GM19324 (cell line): Measurements from ENCODE around the gene IFI16.
A peak's percentile ranks its signal among the peaks of the same experiment; 100 is the strongest.

Experiments used
- ATAC-seq: cut with Tn5 transposase; IDR thresholded peaks from one replicate; pipeline ENCODE4 v1.9.1; 2021; ENCODE audit warnings: mild to moderate bottlenecking, moderate library complexity; ENCODE audit not compliant: unreplicated experiment, low FRiP score

Gene IFI16

DNA sequence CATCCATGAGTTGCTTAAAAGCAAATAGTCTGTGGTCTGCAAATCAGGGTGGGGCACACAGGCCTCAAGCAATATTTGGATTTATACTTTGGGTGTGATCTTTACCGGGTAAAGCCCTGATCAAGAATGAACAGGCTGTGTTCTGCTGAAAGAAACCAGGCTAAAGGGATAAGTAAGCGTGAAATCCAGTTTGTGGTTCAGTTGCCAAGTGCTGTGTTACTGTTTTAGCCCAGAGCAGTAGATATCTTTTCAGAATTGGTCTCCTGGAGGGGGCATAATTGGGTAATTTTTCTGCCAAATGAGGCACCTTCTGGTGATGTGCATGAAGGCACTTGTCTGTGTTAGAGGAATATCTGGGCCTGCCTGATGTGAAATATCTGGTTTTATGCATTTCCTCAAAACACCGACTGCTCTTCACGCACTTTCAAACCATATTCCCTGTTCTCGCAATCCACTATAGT lies 45.5 kb downstream of the IFI16 start:
- ATAC-seq: no peak

GRCh38 chr1:159056069-159056698 lies 46.5 kb downstream of the IFI16 start:
- no peak for ATAC-seq

DNA sequence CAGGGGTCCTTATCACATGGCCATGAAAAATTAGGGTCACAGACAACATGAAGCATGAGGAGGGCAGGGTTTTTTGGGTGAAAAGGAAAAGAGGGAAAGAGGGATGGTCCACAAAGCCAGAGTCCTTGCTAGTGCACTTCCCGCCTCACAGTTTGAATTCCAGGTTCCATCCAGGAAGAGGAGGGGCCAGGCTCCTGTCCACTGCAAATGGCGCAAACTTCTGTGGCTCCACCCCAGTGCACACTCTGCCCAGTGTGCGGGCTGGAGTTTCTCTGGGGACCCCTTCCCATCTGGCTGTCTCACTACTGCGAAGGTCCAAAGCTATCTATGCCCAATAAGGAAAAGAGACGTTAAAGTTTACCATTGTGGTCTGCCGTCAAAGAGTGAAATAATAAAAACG lies 49.0 kb downstream of the IFI16 start:
- no peak for ATAC-seq

- no peak for ATAC-seq
Observed at GRCh38 chr1:159065106-159065505, 55.4 kb downstream of the IFI16 start.

DNA sequence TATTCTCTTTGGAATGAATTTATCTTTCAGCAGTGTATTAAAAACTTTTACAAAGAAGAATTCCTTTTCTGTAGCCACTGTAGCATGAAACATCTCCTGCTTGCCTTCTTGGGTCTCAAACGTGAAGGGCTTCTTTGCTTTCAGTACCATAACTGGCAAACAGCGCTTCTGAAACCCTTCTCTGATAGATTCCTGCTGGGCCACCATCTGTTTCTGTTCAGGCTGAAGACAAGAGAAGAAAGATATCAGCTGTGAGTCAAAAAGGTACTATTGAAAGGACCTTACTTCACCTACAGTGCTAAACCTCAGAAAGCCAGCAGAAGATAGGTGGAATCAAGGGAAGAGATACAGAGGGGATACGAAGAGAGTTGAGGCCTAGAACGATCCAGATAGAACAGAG lies 56.4 kb downstream of the IFI16 start:
- no peak for ATAC-seq

DNA sequence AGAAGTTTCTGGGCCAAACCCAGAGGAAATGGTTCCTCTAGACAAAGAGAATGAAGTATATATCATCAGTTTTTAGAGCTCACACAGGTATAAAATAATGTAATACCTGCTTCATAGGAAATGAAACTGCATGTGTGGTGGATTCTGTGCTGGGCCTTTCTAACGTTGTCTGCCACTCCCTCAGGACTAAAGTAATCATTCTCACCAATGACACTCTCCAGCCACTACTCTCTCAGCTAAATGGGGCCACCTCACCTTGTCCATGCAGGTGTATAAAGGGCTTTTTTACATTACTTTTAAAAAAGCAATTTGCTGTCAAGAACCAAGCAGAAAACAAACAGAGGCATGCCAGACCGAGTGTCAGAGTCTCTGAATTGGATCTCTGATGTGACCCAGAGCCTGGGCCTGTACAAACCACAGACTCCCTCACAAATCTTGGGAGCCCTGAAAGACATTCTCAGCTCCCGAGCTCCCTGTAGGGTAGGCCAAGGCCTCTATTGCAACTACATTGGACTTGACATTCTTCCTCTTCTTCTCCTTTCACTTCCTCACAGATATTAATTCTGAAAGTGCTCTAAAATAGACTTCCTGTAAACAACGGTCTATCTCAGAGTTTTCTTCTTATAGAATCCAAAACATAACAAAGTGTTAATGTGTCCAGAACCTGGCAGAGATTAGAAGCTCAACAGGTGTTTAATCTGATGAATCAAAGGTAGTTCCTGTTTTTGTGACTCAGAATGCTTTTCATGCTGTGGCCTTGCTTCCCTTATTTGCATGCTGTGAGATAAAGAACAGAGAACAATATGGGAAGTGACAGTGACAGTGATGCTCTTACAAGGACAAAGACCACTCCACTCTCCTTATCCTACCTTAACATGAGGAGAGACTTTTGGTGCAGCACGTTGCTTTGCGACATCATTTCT lies 58.3 kb downstream of the IFI16 start:
- ATAC-seq: peak; percentile 89

DNA sequence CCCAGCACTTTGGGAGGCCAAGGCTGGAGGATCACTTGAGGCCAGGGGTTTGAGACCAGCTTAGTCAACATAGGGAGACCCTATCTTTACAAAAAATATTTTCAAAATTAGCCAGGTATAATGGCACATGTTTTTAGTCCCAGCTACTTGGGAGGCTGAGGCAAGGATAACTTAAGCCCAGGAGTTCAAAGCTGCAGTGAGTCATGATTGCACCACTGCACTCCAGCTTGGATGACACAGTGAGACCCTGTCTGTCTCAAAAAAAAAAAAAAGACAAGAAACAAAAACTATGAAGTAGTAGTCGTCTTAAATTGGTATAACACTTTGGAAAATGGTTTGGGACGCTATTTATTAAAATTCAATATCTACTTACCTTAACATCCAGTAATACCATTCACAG lies 59.2 kb downstream of the IFI16 start:
- no peak for ATAC-seq

DNA sequence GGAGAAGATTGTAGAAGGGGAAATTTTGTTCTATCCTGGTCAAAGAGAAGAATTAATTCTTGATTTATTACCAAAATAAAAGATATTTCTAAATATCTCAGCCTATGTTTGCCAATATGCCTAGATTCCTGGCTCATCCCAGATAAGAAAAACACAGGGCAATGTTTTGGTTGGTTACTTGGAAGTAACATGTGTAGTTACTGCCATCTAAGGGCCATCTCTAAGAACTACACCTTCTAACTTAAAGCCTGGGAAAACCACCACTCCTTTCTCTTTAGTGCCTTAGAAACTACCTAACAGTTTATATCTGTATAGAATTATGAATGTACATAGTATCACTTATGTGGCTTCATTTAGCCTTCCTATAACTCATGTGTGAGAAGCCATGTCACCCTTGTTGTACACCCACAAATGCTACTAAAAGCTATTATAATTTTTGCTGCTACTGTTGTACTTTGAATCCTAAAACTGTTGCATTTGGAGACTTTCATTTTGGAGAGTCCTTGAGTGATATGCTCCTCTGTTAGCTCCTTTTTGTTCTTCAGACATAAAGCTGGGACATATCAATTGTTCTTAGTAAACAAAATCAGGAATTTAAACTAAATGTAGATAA lies 62.4 kb downstream of the IFI16 start:
- ATAC-seq: no peak

- ATAC-seq: peak; percentile 87
Observed at GRCh38 chr1:159076438-159077119, 66.9 kb downstream of the IFI16 start, which contains the start of gene AIM2. AIM2 (minus strand) TSS chr1:159076766; CDS start chr1:159073499, 3,267 bp downstream.

DNA sequence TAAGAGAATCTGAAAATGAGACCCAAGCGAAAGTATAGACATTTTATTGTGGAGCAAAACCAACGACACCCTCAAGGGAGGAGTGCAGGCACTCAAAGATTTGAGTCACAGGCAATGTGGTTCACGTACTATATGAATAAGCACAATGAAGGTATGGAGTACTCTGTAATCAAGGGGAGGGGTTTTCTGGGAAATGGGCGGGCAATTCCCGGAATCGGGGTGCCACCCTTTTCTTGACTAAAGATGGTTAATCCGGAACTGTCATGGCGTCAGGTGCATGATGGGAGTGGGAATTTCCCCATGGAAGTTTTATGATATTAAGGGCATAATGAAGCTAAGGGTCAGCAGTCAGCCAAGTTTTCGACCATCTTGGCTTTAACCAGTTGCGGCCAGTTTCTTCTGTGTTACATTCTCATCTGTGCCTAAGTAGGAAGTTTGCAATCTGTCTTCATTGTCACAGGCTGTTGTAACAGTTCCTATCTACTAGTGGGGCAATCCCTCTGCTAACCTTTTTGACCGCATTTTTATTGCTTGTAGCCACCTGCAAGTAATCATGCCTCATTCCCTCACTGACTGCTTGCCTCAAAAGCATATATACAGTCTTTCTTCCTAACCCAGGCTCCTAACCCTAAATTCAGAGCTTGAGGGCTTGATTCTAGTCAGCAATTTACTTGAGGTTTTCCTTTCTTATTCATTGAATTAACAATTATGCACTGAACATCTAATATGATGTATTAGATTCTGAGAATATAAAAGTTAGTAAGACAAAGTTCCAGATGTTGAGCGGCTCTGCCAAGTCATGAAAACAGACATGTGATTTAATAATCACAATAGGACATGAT lies 67.6 kb downstream of the IFI16 start:
- peak; percentile 73 for ATAC-seq

- ATAC-seq: no peak
Observed at GRCh38 chr1:159079525-159079924, 69.8 kb downstream of the IFI16 start.

DNA sequence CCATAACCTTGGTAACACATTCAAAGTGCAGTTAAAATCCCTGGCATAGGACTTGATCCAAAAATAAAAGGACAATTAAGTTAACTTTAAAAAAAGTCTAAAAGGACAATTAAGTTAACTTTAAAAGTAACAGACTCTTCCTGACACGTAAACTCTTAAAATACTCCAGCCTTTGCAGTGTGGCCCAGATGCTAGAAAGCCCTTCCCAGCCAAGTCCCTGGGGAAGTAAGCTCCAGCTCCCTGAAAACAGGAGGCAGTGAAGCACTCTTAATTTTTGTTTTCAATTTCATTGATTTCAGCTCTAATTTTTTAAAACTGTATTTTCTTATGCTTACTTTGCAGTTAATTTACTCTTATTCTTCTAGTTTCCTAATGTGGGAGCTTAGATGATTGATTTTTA lies 71.9 kb downstream of the IFI16 start:
- ATAC-seq: no peak

DNA sequence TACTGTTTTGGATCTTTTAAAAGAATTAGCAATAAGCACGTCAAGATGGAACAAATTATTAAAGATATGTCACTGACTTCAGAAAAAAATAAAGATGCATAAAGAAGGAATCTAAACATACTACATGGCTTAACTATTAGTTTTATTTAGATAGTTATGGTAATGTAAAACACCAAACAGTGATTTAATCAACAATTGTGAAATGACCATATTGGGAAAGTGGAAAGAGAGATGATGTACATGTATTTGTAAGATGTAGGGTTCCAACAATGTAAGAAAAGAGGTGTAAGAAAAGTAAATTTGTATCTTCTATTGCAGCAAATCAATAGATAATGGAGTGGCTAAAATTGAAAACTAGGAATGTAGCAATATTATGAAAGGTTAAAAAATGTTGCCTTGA lies 73.3 kb downstream of the IFI16 start:
- ATAC-seq: no peak

DNA sequence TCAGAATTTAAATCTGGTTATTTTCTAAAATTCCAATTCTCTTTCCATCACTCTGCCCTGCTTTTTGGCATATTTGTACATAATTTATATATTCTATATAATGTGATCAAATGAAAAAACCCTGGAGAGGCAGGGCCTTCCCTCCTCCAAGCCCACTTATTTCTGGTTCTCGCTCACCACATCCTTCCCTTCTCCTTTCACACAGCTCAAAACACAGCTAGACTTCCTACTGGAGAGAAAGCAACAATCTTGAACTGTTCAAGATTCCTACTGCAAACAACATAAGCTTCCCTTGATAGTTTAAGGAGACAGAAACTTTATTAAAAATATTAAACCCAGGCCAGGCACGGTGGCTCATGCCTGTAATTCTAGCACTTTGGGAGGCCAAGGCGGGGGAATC lies 74.4 kb downstream of the IFI16 start:
- ATAC-seq: no peak

DNA sequence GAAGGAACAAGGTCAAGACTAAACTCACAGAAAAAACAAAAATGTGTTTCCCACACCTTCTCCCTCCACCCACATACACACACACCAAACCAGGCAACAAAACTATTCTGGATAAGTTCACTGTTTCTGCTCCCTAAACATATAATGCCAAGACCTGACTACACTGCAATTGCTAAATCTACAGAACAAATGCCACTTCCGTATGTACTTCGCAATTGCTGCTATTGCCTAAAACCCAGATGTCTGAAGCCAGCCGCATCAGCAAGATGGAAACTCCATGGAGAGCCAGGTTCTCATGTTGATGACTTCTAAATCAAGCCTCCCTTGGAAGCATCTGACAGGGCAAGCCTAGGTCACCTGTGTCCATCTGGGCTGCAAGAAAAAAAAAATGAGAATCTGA lies 75.2 kb downstream of the IFI16 start:
- no peak for ATAC-seq

- no peak for ATAC-seq
Observed at GRCh38 chr1:159088050-159088449, 78.3 kb downstream of the IFI16 start.

DNA sequence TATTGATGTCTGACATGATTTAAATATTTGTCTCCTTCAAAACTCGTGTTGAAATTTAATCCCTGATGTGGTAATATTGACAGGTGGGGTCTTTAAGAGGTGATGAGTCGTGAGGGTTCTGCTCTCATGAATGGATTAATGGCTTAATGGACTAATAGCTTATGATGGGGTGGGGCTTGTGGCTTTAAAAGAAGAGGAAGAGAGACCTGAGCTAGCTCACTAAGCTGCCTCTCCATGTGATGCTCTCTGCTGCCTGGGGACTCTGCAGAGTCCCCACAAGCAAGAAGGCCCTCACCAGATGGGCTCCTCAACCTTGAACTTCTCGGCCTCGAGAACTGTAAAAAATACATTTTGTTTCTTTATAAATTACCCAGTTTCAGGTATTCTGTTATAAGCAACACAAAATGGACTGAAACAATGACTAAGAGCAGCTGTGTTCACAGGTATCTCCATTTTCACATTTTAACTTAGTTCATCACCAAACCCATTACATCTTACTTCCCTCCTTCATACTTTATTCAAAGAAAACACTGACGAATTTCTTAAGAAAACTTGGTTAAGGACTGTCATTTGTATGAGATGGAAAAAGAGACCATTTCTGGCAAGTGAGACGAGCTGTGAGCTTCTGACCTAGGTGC lies 79.0 kb downstream of the IFI16 start:
- ATAC-seq: no peak

DNA sequence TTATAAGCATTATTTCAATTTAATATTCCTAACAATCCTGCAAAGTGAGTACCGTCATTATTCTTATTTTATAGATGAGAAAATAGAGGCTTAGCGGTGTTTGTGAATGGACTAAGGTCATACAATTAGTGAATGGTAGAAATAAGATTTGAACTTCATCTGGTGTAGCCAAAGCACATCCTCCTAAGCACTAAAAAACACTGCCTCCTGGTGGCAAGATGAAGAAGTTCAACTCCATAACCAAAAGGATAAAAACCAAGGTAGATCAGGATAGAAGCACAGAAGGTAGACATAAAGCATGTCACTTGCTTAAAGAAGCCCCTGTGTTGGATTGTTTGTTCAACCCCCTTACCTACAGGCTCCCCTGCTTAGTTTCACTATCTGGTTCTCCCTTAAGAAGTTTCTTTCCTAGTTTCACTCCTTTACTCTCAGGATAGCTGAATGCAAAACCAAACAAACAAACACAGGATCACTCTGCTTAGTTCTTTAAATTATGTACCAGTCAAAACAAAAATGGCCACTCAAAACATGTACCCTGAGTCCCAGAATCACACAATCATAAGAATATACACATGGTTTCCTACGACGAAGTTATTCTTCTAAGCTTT lies 79.6 kb downstream of the IFI16 start:
- no peak for ATAC-seq
